T-helper 1 cell treated with Interleukin-12 subunit alpha and Interleukin-12 subunit beta and Interleukin-4 antibody, amounts not matched to agents 30 μg/mL and 1 μg/mL, for 36 hours (primary cell): Measurements from ENCODE around the gene NCOA7.
A peak's percentile ranks its signal among the peaks of the same experiment; 100 is the strongest.
"Not testable (repeated sequence)": the region's sequence is repeated elsewhere in the genome, so short reads cannot be mapped to it uniquely, and the experiment has no call there.

Experiments used
- H3K27ac Mint-ChIP-seq: one replicate; pipeline ENCODE4 v1.8.0; 2021; ENCODE audit warnings: mild to moderate bottlenecking, mixed read lengths
- H3K27me3 Mint-ChIP-seq: one replicate; pipeline ENCODE4 v1.8.0; 2021; ENCODE audit warnings: low read depth, mixed read lengths
- H3K36me3 Mint-ChIP-seq: one replicate; pipeline ENCODE4 v1.8.0; 2021; ENCODE audit warnings: low read depth, mixed read lengths
- H3K4me1 Mint-ChIP-seq: one replicate; pipeline ENCODE4 v1.8.0; 2021; ENCODE audit warnings: low read depth, mixed read lengths
- H3K4me3 Mint-ChIP-seq: one replicate; pipeline ENCODE4 v1.8.0; 2021; ENCODE audit warnings: mild to moderate bottlenecking, moderate library complexity, mixed read lengths
- H3K9me3 Mint-ChIP-seq: one replicate; pipeline ENCODE4 v1.8.0; 2021; ENCODE audit warnings: mixed read lengths

The NCOA7 gene

DNA sequence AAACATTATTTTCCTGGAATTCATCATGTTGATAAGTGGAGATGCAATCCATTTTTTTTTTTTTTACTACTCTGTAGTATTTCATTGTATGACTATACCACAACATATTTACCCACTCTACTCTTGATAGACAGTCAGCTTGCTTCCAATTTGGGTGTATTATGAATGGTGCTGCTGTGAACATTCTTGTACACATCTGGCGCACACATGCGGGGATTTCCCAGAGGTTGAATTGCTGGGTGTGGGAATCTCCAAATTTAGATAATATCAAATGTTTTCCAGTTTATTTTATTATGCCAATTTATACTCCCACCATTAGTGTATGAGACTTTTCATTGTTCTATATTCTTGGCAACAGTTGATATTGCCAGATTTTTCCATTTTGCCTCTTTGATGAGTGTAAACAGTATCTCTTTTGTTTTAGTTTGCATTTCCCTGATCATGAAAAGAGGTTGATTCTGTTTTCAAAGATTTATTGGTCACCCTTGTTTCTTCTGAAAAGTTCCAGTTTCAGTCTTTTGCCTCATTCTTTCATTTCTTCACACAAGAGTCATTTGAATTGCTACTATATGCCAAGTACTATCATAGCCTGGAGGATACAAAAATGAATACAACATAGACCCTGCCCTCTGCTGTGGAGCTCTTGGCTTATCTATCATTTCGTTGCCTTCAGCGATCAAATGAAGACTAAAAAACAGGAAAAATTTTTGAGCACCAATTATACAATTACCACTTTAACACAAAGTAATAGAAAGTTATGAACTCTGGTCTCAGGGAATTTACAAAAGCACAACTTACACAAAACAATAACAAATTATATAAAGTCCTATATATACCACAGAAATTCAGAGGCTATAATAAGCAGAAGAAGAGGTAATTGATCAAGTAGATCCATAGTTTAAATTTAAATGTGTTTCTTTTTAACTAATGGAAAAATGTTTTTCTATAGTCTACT lies 17.1 kb upstream of the NCOA7 start:
- no peak overlapping the region for H3K27ac Mint-ChIP-seq
- H3K4me3 Mint-ChIP-seq: no peak overlapping the region
- H3K36me3 Mint-ChIP-seq: no peaks in the 10 kb centered on the region
- H3K27me3 Mint-ChIP-seq: peaks cover 43% of the 10 kb centered on the region
- H3K9me3 Mint-ChIP-seq: no peaks in the 10 kb centered on the region
- peaks cover 6% of the 10 kb centered on the region for H3K4me1 Mint-ChIP-seq

DNA sequence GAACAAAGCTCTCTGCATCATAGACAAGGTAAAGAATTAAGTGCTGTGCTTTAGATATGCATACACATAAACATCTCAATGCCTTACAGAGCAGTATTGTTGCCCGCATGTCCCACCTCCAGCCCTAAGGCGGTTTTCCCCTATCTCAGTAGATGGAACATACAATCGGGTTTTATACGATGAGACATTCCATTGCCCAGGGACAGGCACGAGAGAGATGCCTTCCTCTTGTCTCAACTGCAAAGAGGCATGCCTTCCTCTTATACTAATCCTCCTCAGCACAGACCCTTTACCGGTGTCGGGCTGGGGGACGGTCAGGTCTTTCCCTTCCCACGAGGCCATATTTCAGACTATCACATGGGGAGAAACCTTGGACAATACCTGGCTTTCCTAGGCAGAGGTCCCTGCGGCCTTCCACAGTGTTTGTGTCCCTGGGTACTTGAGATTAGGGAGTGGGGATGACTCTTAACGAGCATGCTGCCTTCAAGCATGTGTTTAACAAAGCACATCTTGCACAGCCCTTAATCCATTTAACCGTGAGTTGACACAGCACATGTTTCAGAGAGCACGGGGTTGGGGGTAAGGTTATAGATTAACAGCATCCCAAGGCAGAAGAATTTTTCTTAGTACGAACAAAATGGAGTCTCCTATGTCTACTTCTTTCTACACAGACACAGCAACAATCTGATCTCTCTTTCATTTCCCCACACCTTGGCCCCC lies 14.5 kb upstream of the NCOA7 start:
- H3K36me3 Mint-ChIP-seq, H3K9me3 Mint-ChIP-seq, H3K4me3 Mint-ChIP-seq, H3K4me1 Mint-ChIP-seq, H3K27ac Mint-ChIP-seq: not testable (repeated sequence)
- H3K27me3 Mint-ChIP-seq: peaks cover 37% of the 10 kb centered on the region

DNA sequence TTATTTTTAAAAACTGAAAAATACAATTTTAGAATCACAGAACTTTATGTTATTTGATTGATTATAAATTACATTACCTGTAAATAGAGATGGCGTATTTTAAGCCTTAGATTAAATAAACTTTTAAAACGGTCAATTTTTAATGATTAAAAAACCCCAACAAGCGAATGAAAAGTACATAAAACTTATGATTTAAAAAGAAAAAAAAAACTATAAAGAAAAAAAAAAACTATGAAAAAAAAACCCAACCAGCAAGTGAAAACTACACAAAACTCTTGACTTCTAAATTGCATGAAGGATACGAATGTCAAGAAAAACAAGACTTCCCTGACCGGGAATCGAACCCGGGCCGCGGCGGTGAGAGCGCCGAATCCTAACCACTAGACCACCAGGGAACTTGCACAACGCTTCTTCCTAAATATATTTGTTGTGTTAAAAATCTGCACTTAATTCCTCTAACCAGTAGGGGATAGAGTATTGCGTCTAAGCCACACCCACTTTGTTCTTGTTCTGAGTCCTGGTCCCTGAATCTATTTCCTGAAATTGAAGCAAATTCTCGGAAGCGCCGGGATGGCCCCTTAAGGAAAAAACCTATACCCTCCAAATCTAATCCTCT lies 10.7 kb upstream of the NCOA7 start:
- Mint-ChIP-seq H3K36me3 (no peaks in the 10 kb centered on the region), H3K27me3 (peaks cover 24% of the 10 kb centered on the region), H3K4me3 (no peak overlapping the region), H3K27ac (no peak overlapping the region), H3K9me3 (no peaks in the 10 kb centered on the region), H3K4me1 (peaks cover 8% of the 10 kb centered on the region)

DNA sequence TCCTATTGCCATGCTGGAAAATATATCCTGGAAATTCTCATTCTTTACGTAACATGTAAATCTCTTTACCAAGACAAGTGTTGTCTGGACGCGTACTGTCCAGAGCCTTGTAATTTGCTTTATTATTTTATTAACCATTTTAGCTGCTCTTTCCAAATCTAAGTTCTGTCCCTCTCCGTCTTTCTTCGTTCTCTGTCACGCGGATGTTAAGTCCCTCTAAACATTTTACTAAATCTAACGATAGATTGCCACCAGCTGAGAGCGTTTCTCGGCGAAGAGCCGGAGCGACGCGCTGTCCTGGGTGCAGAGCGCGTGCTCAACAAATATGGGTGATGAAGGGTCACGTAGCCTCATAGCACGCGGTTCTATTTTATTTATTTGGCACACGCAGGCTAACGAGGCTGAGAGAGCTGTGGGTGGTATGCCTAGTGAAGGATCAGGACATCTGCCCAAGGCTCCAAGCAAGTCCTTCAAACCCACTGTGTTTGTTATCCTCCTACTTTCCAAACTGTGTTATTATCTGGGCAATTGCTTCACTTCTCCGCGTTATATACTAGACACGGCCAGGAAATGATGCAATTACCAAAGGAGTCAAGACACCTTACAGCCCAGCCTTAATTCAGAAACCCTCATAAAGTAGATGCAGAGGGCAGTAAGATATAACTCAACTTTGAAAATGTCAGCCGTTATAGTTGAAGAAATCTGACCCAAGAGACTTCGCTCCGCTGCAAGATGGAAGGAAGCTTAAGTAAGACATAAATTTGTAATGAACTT lies 10.0 kb upstream of the NCOA7 start:
- Mint-ChIP-seq H3K27ac (no peak overlapping the region), H3K36me3 (no peaks in the 10 kb centered on the region), H3K4me3 (no peak overlapping the region)

DNA sequence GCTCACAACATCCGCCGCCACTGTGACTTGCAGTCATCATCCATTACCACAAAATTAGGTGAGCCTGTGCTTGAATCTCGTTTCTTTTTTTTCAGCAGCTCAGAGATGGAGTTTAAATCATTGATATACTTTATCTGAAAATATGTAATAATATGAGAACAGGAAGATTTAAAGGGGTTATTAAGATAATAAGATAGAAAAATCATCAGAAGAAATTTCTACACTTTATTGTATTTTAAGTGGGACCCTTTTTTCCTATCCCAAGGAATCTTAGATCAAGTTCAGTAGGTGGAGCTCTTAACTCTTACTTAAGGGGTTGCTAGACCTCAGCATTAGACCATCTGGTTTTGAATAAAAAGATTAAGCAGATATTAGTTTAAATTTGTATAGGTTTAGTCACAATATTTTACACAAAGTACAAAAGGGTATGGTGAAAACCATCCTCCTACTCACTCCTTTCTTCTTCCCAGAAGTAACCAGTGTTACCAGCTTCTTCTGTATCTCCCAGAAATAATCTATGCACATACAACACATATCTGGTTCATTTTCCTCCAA lies 9.4 kb upstream of the NCOA7 start:
- H3K27me3 Mint-ChIP-seq: peaks cover 18% of the 10 kb centered on the region
- H3K36me3 Mint-ChIP-seq: peaks cover 3% of the 10 kb centered on the region
- H3K4me1 Mint-ChIP-seq: peaks cover 8% of the 10 kb centered on the region
- no peak overlapping the region for H3K4me3 Mint-ChIP-seq
- no peaks in the 10 kb centered on the region for H3K9me3 Mint-ChIP-seq
- H3K27ac Mint-ChIP-seq: no peak overlapping the region

More for the DNA sequence above, 10.0 kb upstream of the NCOA7 start:
- H3K9me3 Mint-ChIP-seq: no peaks in the 10 kb centered on the region
- peaks cover 20% of the 10 kb centered on the region for H3K27me3 Mint-ChIP-seq
- peaks cover 8% of the 10 kb centered on the region for H3K4me1 Mint-ChIP-seq

DNA sequence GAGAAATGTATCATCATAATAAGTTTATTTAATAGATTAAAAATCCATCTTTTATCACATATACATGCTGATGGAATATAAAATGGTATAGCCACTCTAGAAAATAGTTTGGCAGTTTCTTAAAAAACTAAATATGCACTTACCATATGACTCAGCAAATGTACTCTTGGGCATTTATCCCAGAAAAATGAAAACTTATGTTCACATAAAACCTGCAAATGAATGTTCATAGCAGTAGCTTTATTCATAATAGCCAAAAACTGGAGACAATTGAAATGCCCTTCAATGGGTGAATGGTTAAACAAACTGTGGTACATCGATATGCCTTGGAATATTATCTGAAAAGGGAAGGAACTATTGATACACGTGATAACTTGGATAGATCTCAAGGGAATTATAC lies 6.4 kb upstream of the NCOA7 start:
- no peak overlapping the region for H3K4me3 Mint-ChIP-seq

DNA sequence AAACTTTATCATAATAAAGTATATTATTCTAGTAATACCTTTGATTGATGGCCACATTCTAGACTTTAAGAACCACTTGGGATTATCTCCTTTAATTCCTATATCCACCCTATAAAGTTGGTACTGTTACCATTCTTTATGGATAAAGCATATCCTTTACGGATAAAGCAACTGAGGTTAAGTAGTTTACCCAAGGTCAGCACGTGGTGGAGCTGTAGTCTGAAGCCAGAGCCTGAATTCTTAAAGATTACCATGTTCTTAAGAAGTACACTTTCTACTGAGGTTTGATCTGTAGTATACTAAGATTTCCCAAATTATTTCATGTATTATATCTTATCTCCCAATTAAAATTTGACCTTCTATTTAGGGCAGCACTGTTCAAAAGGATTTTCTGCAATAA lies 3.0 kb upstream of the NCOA7 start:
- H3K36me3 Mint-ChIP-seq: peaks cover 10% of the 10 kb centered on the region
- no peak overlapping the region for H3K27ac Mint-ChIP-seq
- peaks cover 26% of the 10 kb centered on the region for H3K4me1 Mint-ChIP-seq
- no peaks in the 10 kb centered on the region for H3K9me3 Mint-ChIP-seq
- no peak overlapping the region for H3K4me3 Mint-ChIP-seq
- H3K27me3 Mint-ChIP-seq: no peaks in the 10 kb centered on the region

More for the DNA sequence above, 6.4 kb upstream of the NCOA7 start:
- Mint-ChIP-seq H3K27me3 (no peaks in the 10 kb centered on the region), H3K4me1 (peaks cover 15% of the 10 kb centered on the region), H3K9me3 (no peaks in the 10 kb centered on the region), H3K27ac (no peak overlapping the region), H3K36me3 (peaks cover 10% of the 10 kb centered on the region)

DNA sequence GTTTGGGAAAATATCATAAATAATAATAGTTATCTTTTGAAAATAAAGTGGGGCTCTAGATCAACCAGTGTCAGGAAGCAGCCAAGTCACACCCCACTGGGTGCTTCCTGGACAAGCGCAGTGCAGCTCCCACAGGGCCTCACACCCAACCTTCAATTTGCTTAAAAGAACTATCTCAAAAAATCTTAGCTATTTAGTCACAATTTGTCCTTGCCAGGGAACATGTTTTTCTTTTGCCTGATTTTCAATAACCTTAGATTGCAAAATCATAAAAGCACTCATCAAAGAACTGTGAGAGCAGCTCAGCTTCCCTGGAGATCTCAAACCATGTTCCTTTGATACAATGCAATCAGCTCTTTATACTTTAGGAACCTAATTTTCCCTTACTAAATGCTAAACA lies 1.6 kb upstream of the NCOA7 start:
- H3K36me3 Mint-ChIP-seq: peaks cover 10% of the 10 kb centered on the region
- H3K4me3 Mint-ChIP-seq: peak overlapping the region; percentile 92
- no peaks in the 10 kb centered on the region for H3K27me3 Mint-ChIP-seq
- peak overlapping the region; percentile 99 for H3K27ac Mint-ChIP-seq
- H3K4me1 Mint-ChIP-seq: peaks cover 37% of the 10 kb centered on the region
- no peaks in the 10 kb centered on the region for H3K9me3 Mint-ChIP-seq

DNA sequence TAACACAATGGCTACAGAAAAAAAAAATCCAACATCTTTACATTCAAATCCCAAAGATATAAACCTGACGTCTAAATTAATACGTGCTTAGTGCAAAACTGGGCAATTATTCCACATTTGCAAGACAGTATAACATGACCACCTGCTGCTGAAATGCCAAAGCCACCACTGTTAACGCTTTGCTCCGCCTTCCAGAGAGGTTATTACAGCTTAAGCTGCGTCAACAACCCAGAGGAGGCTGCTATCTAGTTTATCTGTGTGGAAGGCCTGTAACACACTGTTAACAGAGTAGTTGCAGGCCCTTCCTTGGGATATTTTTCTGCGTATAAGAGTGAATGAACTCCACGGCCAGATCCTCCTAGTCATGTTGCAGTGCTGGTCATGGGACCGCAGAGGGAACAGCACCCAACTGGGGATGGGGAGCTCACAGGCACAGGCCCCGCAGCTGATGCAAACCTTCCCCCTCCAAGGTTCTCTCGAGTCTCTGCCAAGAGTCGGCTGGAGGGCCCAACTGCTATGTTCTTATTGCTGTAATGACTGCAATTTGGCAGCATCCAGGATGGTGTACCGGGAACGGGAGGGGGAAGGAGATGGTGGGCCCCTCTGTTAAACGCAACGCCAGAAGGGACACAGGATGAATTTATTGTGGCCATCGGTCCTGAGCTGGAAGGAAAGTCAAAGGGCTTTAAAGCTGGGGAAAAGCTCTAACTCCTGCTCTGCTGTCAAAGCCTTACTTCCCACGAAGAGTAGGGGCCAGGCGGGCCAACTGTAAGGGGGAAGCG lies 993 bp upstream of the NCOA7 start:
- H3K27me3 Mint-ChIP-seq: no peaks in the 10 kb centered on the region
- H3K9me3 Mint-ChIP-seq: no peaks in the 10 kb centered on the region
- peak overlapping the region; percentile 92 for H3K4me3 Mint-ChIP-seq
- H3K4me1 Mint-ChIP-seq: peaks cover 39% of the 10 kb centered on the region
- H3K27ac Mint-ChIP-seq: peak overlapping the region; percentile 99
- H3K36me3 Mint-ChIP-seq: peaks cover 10% of the 10 kb centered on the region

DNA sequence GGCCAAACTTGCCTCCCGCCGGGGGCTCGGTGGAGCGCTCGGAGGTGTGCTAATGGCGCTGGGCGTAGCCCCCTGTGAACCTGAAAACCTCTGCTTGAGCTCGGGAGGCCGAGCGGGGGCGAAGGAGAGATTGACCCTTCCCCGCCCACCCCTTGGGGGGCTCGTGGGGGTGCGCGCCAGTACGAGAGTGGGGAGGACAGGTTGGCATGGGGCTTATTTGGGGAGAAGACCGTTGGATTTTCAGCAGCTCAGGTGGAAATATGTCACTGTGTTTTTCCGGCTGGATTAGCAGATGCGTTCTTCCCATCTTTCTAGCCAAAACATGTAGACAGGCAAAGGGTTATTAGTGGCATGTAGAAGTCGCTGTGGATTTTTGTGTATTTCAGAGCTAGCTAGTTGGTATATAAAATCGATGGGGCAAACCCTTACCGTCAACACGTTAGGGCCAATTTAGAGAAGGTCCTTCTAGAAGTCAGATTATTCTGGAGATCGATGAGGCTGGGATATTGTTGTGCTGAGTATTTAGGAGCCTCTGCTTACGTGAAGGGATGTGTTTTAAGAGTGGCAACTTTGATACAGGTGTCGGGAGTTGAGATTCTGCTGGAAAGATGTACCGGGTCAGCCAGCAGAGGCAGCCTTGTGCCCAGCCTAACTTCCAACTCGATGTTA lies 525 bp downstream of the NCOA7 start:
- Mint-ChIP-seq H3K4me1 (peaks cover 44% of the 10 kb centered on the region), H3K27ac (peak overlapping the region; percentile 73), H3K27me3 (no peaks in the 10 kb centered on the region), H3K36me3 (peaks cover 12% of the 10 kb centered on the region), H3K4me3 (peak overlapping the region; percentile 88), H3K9me3 (no peaks in the 10 kb centered on the region)

DNA sequence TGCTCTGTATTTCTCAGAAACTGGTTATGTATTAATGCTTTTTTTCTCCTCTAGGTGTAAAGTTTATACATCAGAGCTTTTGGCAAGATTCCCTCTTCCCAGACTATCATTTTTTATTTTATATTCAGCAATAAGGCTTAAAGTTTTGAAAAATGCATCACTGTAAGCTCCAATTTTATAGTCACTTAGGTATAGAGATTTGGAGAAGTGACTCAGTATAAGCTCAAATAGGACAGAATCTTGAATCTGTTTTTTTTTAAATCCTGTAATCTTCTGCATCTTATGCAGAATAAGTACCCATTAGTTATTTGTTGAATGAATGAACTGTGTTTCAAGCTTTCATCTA lies 1.0 kb downstream of the NCOA7 start:
- no peaks in the 10 kb centered on the region for H3K27me3 Mint-ChIP-seq
- no peaks in the 10 kb centered on the region for H3K9me3 Mint-ChIP-seq
- peak overlapping the region; percentile 73 for H3K27ac Mint-ChIP-seq
- peak overlapping the region; percentile 88 for H3K4me3 Mint-ChIP-seq
- H3K4me1 Mint-ChIP-seq: peaks cover 44% of the 10 kb centered on the region
- H3K36me3 Mint-ChIP-seq: peaks cover 12% of the 10 kb centered on the region

DNA sequence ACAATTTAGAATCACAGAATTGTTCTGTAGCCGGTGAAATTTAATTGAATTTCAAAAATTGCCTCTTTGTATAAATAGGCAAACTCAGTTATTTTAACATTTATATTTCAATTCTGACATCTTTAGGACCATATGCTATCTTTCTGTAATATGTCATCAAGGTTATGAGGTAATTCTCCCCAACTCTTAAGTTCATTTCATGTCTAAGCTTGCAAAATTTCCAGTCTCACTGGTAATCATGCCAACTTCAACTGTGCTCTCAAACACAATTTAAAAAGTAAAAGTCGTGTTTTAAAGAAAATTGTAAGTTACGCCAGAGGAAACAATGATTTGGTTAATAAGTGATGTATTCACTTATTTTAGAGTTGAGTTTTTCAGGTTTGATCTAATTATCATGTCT lies 1.4 kb downstream of the NCOA7 start:
- Mint-ChIP-seq H3K27ac (no peak overlapping the region), H3K4me3 (peak overlapping the region; percentile 44), H3K9me3 (no peaks in the 10 kb centered on the region), H3K4me1 (peaks cover 44% of the 10 kb centered on the region), H3K27me3 (no peaks in the 10 kb centered on the region), H3K36me3 (peaks cover 8% of the 10 kb centered on the region)

DNA sequence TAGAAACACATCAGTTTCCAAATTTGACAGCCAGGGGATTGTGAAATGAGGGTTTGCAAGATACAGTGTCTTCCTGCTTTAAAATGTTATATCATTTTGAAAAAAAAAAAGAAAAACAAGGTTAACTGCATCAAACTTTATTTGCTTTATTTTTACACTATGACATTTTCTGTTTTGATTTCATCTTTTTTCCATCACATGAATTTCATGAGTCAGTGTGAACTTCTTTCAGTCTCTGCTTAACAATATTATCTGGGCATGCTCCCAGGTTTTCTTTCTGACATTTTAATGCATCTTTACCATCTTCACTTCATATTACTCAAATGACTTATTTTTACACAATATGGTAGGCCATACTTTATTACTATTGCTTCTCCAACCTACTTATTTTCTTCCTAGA lies 1.9 kb downstream of the NCOA7 start:
- Mint-ChIP-seq H3K27ac (peak overlapping the region; percentile 11), H3K9me3 (no peaks in the 10 kb centered on the region), H3K4me3 (no peak overlapping the region)

More for the DNA sequence above, 1.9 kb downstream of the NCOA7 start:
- Mint-ChIP-seq H3K4me1 (peaks cover 48% of the 10 kb centered on the region), H3K36me3 (peaks cover 10% of the 10 kb centered on the region), H3K27me3 (no peaks in the 10 kb centered on the region)
